Effector memory CD4-positive, alpha-beta T cell (primary cell): Measurements from ENCODE around the gene PATE2.

Experiments used
- DNase-seq, 3 donors: peaks; one replicate each; pipeline ENCODE4 v3.0.0-alpha.2; 2020
- H3K27ac ChIP-seq: 2 replicates; pipeline ENCODE4 v1.7.0; 2013; ENCODE audit warnings: mild to moderate bottlenecking, low read length, moderate library complexity; ENCODE audit not compliant: insufficient read depth, poor library complexity, severe bottlenecking
- H3K27me3 ChIP-seq: replicated peaks from 2 replicates; pipeline ENCODE4 v1.7.0; 2013; ENCODE audit warnings: mild to moderate bottlenecking, low read length; ENCODE audit not compliant: insufficient read depth, control insufficient read depth, poor library complexity, severe bottlenecking
- H3K36me3 ChIP-seq: 2 replicates; pipeline ENCODE4 v1.7.0; 2013; ENCODE audit warnings: mild to moderate bottlenecking, low read length, moderate library complexity; ENCODE audit not compliant: control insufficient read depth, insufficient read depth
- H3K4me1 ChIP-seq: 2 replicates; pipeline ENCODE4 v1.7.0; 2013; ENCODE audit warnings: low read length, mild to moderate bottlenecking; ENCODE audit not compliant: control insufficient read depth, insufficient read depth, poor library complexity, severe bottlenecking
- H3K4me3 ChIP-seq: 2 replicates; pipeline ENCODE4 v1.7.0; 2013; ENCODE audit warnings: low read length, low read depth, mild to moderate bottlenecking; ENCODE audit not compliant: insufficient read depth, poor library complexity, severe bottlenecking
- H3K9me3 ChIP-seq: 2 replicates; pipeline ENCODE4 v1.7.0; 2013; ENCODE audit warnings: mild to moderate bottlenecking, low read length, moderate library complexity; ENCODE audit not compliant: control insufficient read depth

PATE2 gene

GRCh38 chr11:125772834-125773505, 5.7 kb downstream of the PATE2 start:
- Histone ChIP-seq H3K4me3 (no peak overlapping the region), H3K4me1 (no peaks in the 10 kb centered on the region)
- no peak for DNase-seq

GRCh38 chr11:125770583-125770982, 8.0 kb downstream of the PATE2 start:
- DNase-seq = no peak
- H3K9me3 ChIP-seq = no peaks in the 10 kb centered on the region
- no peak overlapping the region for H3K27ac ChIP-seq
- H3K4me3 ChIP-seq = no peak overlapping the region
- H3K27me3 ChIP-seq = no peaks in the 10 kb centered on the region
- H3K36me3 ChIP-seq = no peaks in the 10 kb centered on the region
- no peaks in the 10 kb centered on the region for H3K4me1 ChIP-seq

More at GRCh38 chr11:125772834-125773505, 5.7 kb downstream of the PATE2 start:
- Histone ChIP-seq H3K27me3 (no peaks in the 10 kb centered on the region), H3K27ac (no peak overlapping the region), H3K9me3 (no peaks in the 10 kb centered on the region), H3K36me3 (no peaks in the 10 kb centered on the region)

GRCh38 chr11:125768336-125769046, 10.1 kb downstream of the PATE2 start:
- H3K27me3 ChIP-seq = no peaks in the 10 kb centered on the region
- H3K9me3 ChIP-seq = no peaks in the 10 kb centered on the region
- H3K4me3 ChIP-seq = no peak overlapping the region
- no peak for DNase-seq
- no peaks in the 10 kb centered on the region for H3K36me3 ChIP-seq
- H3K27ac ChIP-seq = no peak overlapping the region
- no peaks in the 10 kb centered on the region for H3K4me1 ChIP-seq

- no peak for DNase-seq
- H3K27ac ChIP-seq = no peak overlapping the region
- H3K36me3 ChIP-seq = no peaks in the 10 kb centered on the region
- no peaks in the 10 kb centered on the region for H3K4me1 ChIP-seq
- no peaks in the 10 kb centered on the region for H3K9me3 ChIP-seq
- no peaks in the 10 kb centered on the region for H3K27me3 ChIP-seq
- H3K4me3 ChIP-seq = no peak overlapping the region
These were observed 12.4 kb downstream of the PATE2 start for GRCh38 chr11:125766251-125766650.

- no peaks in the 10 kb centered on the region for H3K9me3 ChIP-seq
- no peaks in the 10 kb centered on the region for H3K27me3 ChIP-seq
- H3K27ac ChIP-seq = no peak overlapping the region
- H3K4me1 ChIP-seq = no peaks in the 10 kb centered on the region
- DNase-seq = no peak
- H3K36me3 ChIP-seq = no peaks in the 10 kb centered on the region
- no peak overlapping the region for H3K4me3 ChIP-seq
These were observed 15.1 kb downstream of the PATE2 start for GRCh38 chr11:125763483-125763882.

GRCh38 chr11:125762445-125762844, 16.2 kb downstream of the PATE2 start:
- H3K4me3 ChIP-seq = no peak overlapping the region
- no peak overlapping the region for H3K27ac ChIP-seq
- H3K4me1 ChIP-seq = no peaks in the 10 kb centered on the region
- DNase-seq = no peak
- no peaks in the 10 kb centered on the region for H3K36me3 ChIP-seq
- no peaks in the 10 kb centered on the region for H3K9me3 ChIP-seq
- H3K27me3 ChIP-seq = no peaks in the 10 kb centered on the region

- no peak for DNase-seq
- no peak overlapping the region for H3K4me3 ChIP-seq
- H3K27me3 ChIP-seq = no peaks in the 10 kb centered on the region
- H3K9me3 ChIP-seq = no peaks in the 10 kb centered on the region
- H3K36me3 ChIP-seq = no peaks in the 10 kb centered on the region
- H3K4me1 ChIP-seq = no peaks in the 10 kb centered on the region
- H3K27ac ChIP-seq = no peak overlapping the region
These were observed 22.6 kb downstream of the PATE2 start for GRCh38 chr11:125756050-125756449.

- Histone ChIP-seq H3K4me1 (no peaks in the 10 kb centered on the region), H3K27me3 (peaks cover 7% of the 10 kb centered on the region), H3K36me3 (no peaks in the 10 kb centered on the region), H3K9me3 (no peaks in the 10 kb centered on the region), H3K4me3 (no peak overlapping the region), H3K27ac (no peak overlapping the region)
- DNase-seq = no peak
These were observed 28.0 kb downstream of the PATE2 start for GRCh38 chr11:125750629-125751028.

- no peak for DNase-seq
- Histone ChIP-seq H3K4me1 (no peaks in the 10 kb centered on the region), H3K4me3 (no peak within 1 kb of the TSS), H3K27me3 (peaks cover 7% of the 10 kb centered on the region), H3K27ac (no peak within 1 kb of the TSS), H3K36me3 (no peaks in the 10 kb centered on the region), H3K9me3 (no peaks in the 10 kb centered on the region)
These were observed 32.6 kb downstream of the PATE2 start, which contains the start of gene PATE1 for GRCh38 chr11:125745979-125746378. TSS of gene PATE1 (plus strand) at chr11:125746279. CDS start at chr11:125746305, 26 bp downstream.

GRCh38 chr11:125743681-125744080, 34.9 kb downstream of the PATE2 start:
- H3K4me3 ChIP-seq = no peak overlapping the region
- H3K9me3 ChIP-seq = no peaks in the 10 kb centered on the region
- no peak for DNase-seq
- H3K36me3 ChIP-seq = no peaks in the 10 kb centered on the region
- H3K27me3 ChIP-seq = peaks cover 7% of the 10 kb centered on the region
- no peak overlapping the region for H3K27ac ChIP-seq
- no peaks in the 10 kb centered on the region for H3K4me1 ChIP-seq
